HG03039 (cell line): ENCODE measurements around the gene SLC40A1.

Experiments
- ATAC-seq: cut with Tn5 transposase; IDR thresholded peaks from one replicate; pipeline ENCODE4 v1.9.1; 2021; ENCODE audit warnings: mild to moderate bottlenecking, moderate library complexity; ENCODE audit not compliant: unreplicated experiment

Gene SLC40A1

GRCh38 chr2:189542145-189542882, 38.3 kb downstream of the SLC40A1 start:
- no peak for ATAC-seq

GRCh38 chr2:189541591-189541990, 39.0 kb downstream of the SLC40A1 start:
- no peak for ATAC-seq

GRCh38 chr2:189540551-189540950, 40.0 kb downstream of the SLC40A1 start:
- no peak for ATAC-seq

- no peak for ATAC-seq
These were observed 42.2 kb downstream of the SLC40A1 start for GRCh38 chr2:189538402-189538801.

- ATAC-seq: no peak
These were observed 43.8 kb downstream of the SLC40A1 start for GRCh38 chr2:189536830-189537229.

GRCh38 chr2:189534854-189535832, 45.4 kb downstream of the SLC40A1 start:
- ATAC-seq: no peak

GRCh38 chr2:189533288-189534035, 47.1 kb downstream of the SLC40A1 start:
- ATAC-seq: no peak

- ATAC-seq: no peak
These were observed 49.5 kb downstream of the SLC40A1 start for GRCh38 chr2:189530965-189531637.

- ATAC-seq: no peak
These were observed 52.0 kb downstream of the SLC40A1 start for GRCh38 chr2:189528617-189529016.

- ATAC-seq: no peak
These were observed 52.6 kb downstream of the SLC40A1 start for GRCh38 chr2:189527812-189528592.

- ATAC-seq: no peak
These were observed 53.4 kb downstream of the SLC40A1 start for GRCh38 chr2:189527041-189527750.

- ATAC-seq: no peak
These were observed 54.3 kb downstream of the SLC40A1 start for GRCh38 chr2:189526241-189526640.

- ATAC-seq: no peak
These were observed 55.8 kb downstream of the SLC40A1 start for GRCh38 chr2:189524746-189525145.

GRCh38 chr2:189522435-189523151, 58.0 kb downstream of the SLC40A1 start:
- ATAC-seq: no peak

GRCh38 chr2:189521699-189522434, 58.7 kb downstream of the SLC40A1 start:
- ATAC-seq: no peak

- no peak for ATAC-seq
These were observed 60.8 kb downstream of the SLC40A1 start for GRCh38 chr2:189519631-189520387.
